Muscle of leg (tissue), 11 donors: Measurements from ENCODE around the gene CDH13. TPM values are rescaled to one million over a fixed set of nuclear protein-coding genes. Genes with fewer than 3 reads are reported as not detected.

Experiments
- DNase-seq: peaks from one replicate; pipeline ENCODE4 v3.0.0; 2013
- H3K27ac ChIP-seq: one replicate; pipeline ENCODE4 v1.5.1; 2013; ENCODE audit warnings: mild to moderate bottlenecking, low read length, control low read depth
- H3K27me3 ChIP-seq: one replicate; pipeline ENCODE4 v1.6.1; 2013; ENCODE audit warnings: low read length; ENCODE audit not compliant: control insufficient read depth, insufficient read depth
- H3K36me3 ChIP-seq: one replicate; pipeline ENCODE4 v1.6.1; 2013; ENCODE audit warnings: low read length; ENCODE audit not compliant: control insufficient read depth, insufficient read depth
- H3K4me1 ChIP-seq: one replicate; pipeline ENCODE4 v1.6.1; 2013; ENCODE audit warnings: low read length; ENCODE audit not compliant: control insufficient read depth, insufficient read depth
- H3K4me3 ChIP-seq: one replicate; pipeline ENCODE4 v1.5.1; 2013; ENCODE audit warnings: low read length, control low read depth
- H3K9me3 ChIP-seq: replicated peaks from 2 replicates; pipeline ENCODE4 v1.6.1; 2013; ENCODE audit warnings: low read depth, low read length; ENCODE audit not compliant: control insufficient read depth
- WGBS: methylation state at CpG from one replicate; pipeline ENCODE4 v1.1.5; 2013; ENCODE audit warnings: missing lambda C conversion rate; ENCODE audit not compliant: insufficient coverage; 5-methylcytosine and 5-hydroxymethylcytosine counted together
- polyA plus RNA-seq, 8 donors: library from polyadenylated mRNA; unstranded; fragments of 120-200 nt; gene quantifications; one replicate each; pipeline versions ENCODE4 v1.2.1 to v1.2.3, GENCODE V29; 2013; ENCODE audit warnings: inconsistent platforms in 1 of 8, low replicate concordance in 1 of 8; ENCODE audit not compliant: insufficient read length in 8 of 8, insufficient read depth in 1 of 8
- total RNA-seq: library from RNA; stranded (reverse); fragments of 120-200 nt; gene quantifications from one replicate; pipeline ENCODE4 v1.2.4, GENCODE V29; 2013

The CDH13 gene
- total and polyA plus RNA-seq, 9 donors: 30.5 to 55.7 (median 47.9) TPM

- Histone ChIP-seq H3K36me3 (no peaks in the 10 kb centered on the region), H3K4me3 (no peak overlapping the region), H3K27ac (peak overlapping the region; percentile 22), H3K9me3 (no peaks in the 10 kb centered on the region), H3K27me3 (no peaks in the 10 kb centered on the region), H3K4me1 (no peaks in the 10 kb centered on the region)
- peak; percentile 34 for DNase-seq
- WGBS: no CpG with 5 or more reads among the region's 4 CpGs
Observed at GRCh38 chr16:83402967-83403366, 776.2 kb downstream of the CDH13 start.

DNA sequence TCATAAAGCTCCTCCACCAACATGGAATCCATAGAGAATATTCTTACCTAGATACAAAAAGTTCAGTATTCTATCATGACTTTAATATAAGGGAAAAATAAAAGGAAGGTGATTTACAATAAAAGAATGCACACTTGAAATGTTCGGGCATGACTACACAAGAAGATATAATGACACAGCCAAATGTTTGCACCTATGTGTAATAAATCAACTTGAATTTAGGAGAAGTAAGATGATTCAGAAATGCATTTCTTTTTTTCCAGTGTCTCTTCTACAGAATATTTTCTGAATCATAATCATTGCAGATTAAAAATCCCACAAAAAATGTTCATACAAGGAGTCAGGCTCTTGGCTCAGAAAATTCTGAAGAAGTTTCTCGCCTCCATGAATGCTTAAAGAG is 777.0 kb downstream of the CDH13 start:
- Histone ChIP-seq H3K4me1 (no peaks in the 10 kb centered on the region), H3K27me3 (no peaks in the 10 kb centered on the region), H3K27ac (no peak overlapping the region), H3K9me3 (no peaks in the 10 kb centered on the region), H3K4me3 (no peak overlapping the region), H3K36me3 (no peaks in the 10 kb centered on the region)
- no peak for DNase-seq
- WGBS: no CpG with 5 or more reads among the region's 2 CpGs

DNA sequence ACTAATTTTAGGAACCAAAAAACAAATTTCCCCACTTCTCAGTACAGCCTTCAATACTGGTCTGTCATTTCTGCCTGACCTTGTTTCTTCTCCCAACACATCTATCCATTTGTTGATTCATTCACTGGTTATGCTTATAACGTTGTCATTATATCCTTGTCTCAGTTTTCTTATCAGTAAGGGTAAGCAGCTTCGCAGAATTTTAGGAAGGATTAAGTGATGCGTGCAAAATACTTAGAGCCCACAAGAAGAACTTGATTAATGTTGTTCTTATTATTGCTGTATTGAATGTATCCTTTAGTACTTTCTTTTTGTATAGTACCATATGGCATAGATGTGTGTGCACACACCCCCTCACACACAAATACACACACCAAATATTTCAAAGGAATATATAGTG is 777.5 kb downstream of the CDH13 start:
- no peaks in the 10 kb centered on the region for H3K9me3 ChIP-seq
- H3K27me3 ChIP-seq: no peaks in the 10 kb centered on the region
- no peak overlapping the region for H3K4me3 ChIP-seq
- no peak overlapping the region for H3K27ac ChIP-seq
- WGBS: no CpG with 5 or more reads among the region's 3 CpGs
- DNase-seq: no peak
- H3K4me1 ChIP-seq: no peaks in the 10 kb centered on the region
- no peaks in the 10 kb centered on the region for H3K36me3 ChIP-seq

- no peaks in the 10 kb centered on the region for H3K36me3 ChIP-seq
- no CpG with 5 or more reads among the region's 5 CpGs for WGBS
- H3K4me3 ChIP-seq: no peak overlapping the region
- no peak overlapping the region for H3K27ac ChIP-seq
- no peaks in the 10 kb centered on the region for H3K4me1 ChIP-seq
- DNase-seq: no peak
- H3K9me3 ChIP-seq: no peaks in the 10 kb centered on the region
- no peaks in the 10 kb centered on the region for H3K27me3 ChIP-seq
Observed at GRCh38 chr16:83407928-83408327, 781.2 kb downstream of the CDH13 start.

DNA sequence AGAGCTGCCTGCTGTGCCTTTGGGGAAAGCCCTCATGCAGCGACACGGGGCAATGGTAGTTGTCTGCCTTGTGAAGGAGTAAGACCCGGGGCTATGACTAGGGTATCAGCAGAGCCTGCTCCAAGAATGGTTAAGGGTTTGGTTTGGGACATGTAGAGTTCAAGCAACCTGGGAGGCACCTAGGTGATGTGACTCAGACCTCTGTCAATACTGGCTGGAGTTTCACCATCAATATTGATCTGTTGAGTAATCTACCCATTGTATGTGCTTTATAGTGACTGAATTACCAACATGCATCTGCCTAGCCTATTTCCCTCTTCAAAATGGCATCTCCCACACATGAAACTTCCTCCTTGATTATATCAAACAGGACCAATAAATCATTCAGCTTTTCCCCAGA is 782.6 kb downstream of the CDH13 start:
- 84% methylated on average over 3 of the region's 3 CpGs for WGBS
- no peaks in the 10 kb centered on the region for H3K4me1 ChIP-seq
- no peak overlapping the region for H3K4me3 ChIP-seq
- DNase-seq: no peak
- H3K27ac ChIP-seq: no peak overlapping the region
- no peaks in the 10 kb centered on the region for H3K9me3 ChIP-seq
- no peaks in the 10 kb centered on the region for H3K27me3 ChIP-seq
- H3K36me3 ChIP-seq: no peaks in the 10 kb centered on the region

- Histone ChIP-seq H3K9me3 (no peaks in the 10 kb centered on the region), H3K27me3 (no peaks in the 10 kb centered on the region), H3K4me1 (no peaks in the 10 kb centered on the region), H3K4me3 (no peak overlapping the region), H3K36me3 (no peaks in the 10 kb centered on the region), H3K27ac (no peak overlapping the region)
- DNase-seq: no peak
- WGBS: 50% methylated on average over 1 of the region's 1 CpG
Observed at GRCh38 chr16:83418565-83418964, 791.8 kb downstream of the CDH13 start.

DNA sequence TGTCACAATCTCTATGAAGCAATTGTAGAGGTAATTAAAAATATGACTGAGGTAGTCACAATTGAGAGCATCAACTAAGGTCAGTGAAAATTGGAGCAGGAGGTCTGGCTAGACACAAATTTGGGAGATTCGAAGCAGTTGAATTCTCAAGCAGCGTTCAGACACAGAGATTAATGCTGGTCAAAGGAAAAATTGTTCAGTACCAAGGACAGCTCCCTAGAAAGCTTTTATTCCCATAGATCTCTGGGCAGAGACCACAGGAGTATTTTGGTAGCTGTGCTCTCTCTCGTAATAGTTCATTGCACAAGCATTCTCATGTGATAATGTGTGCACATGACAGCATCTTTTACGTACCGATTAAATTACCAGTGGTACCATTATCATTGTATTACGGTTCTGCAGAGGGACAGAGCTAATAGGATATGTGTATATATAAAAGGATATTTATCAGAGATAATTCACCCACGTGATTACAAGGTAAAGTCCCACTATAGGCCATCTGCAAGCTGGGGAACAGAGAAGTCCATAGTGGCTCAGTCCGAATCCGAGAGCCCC is 793.5 kb downstream of the CDH13 start:
- 67% methylated on average over 4 of the region's 9 CpGs for WGBS
- DNase-seq: peak; percentile 62

GRCh38 chr16:83433201-83433600 is 806.4 kb downstream of the CDH13 start:
- Histone ChIP-seq H3K27ac (no peak overlapping the region), H3K27me3 (no peaks in the 10 kb centered on the region), H3K4me1 (no peaks in the 10 kb centered on the region), H3K4me3 (no peak overlapping the region), H3K36me3 (no peaks in the 10 kb centered on the region), H3K9me3 (no peaks in the 10 kb centered on the region)
- WGBS: no CpG with 5 or more reads among the region's 3 CpGs
- DNase-seq: no peak

More for the DNA sequence above, 793.5 kb downstream of the CDH13 start:
- Histone ChIP-seq H3K4me1 (no peaks in the 10 kb centered on the region), H3K27ac (no peak overlapping the region), H3K9me3 (no peaks in the 10 kb centered on the region), H3K27me3 (no peaks in the 10 kb centered on the region), H3K4me3 (no peak overlapping the region), H3K36me3 (no peaks in the 10 kb centered on the region)

GRCh38 chr16:83437036-83437435 is 810.3 kb downstream of the CDH13 start:
- H3K4me1 ChIP-seq: no peaks in the 10 kb centered on the region
- no peak overlapping the region for H3K27ac ChIP-seq
- H3K4me3 ChIP-seq: no peak overlapping the region
- H3K36me3 ChIP-seq: no peaks in the 10 kb centered on the region
- H3K9me3 ChIP-seq: no peaks in the 10 kb centered on the region
- WGBS: 36% methylated on average over 3 of the region's 7 CpGs
- DNase-seq: no peak
- H3K27me3 ChIP-seq: no peaks in the 10 kb centered on the region

- Histone ChIP-seq H3K9me3 (no peaks in the 10 kb centered on the region), H3K27ac (no peak overlapping the region), H3K36me3 (no peaks in the 10 kb centered on the region), H3K4me1 (no peaks in the 10 kb centered on the region), H3K4me3 (no peak overlapping the region), H3K27me3 (no peaks in the 10 kb centered on the region)
- no peak for DNase-seq
- no CpG with 5 or more reads among the region's 3 CpGs for WGBS
Observed at GRCh38 chr16:83438326-83438725, 811.6 kb downstream of the CDH13 start.

GRCh38 chr16:83439412-83439811 is 812.6 kb downstream of the CDH13 start:
- H3K4me3 ChIP-seq: no peak overlapping the region
- DNase-seq: no peak
- H3K9me3 ChIP-seq: no peaks in the 10 kb centered on the region
- no peaks in the 10 kb centered on the region for H3K27me3 ChIP-seq
- 79% methylated on average over 5 of the region's 6 CpGs for WGBS
- H3K36me3 ChIP-seq: no peaks in the 10 kb centered on the region
- H3K27ac ChIP-seq: no peak overlapping the region
- no peaks in the 10 kb centered on the region for H3K4me1 ChIP-seq
